Skeletal muscle tissue (tissue), 1 donor: ENCODE data around the gene CSF2RB. TPM values are rescaled to one million over a fixed set of nuclear protein-coding genes. Genes with fewer than 3 reads are reported as not detected.

Source experiments
- total RNA-seq: library from RNA; depleted of rRNA; stranded (reverse); fragments of >200 nt; gene quantifications from one replicate; pipeline ENCODE4 v1.2.3, GENCODE V29; 2014

The CSF2RB gene
- total RNA-seq, 1 donor from 2014 or later = 2.6 TPM

Other genes starting within 250 kb of the CSF2RB start
- not detected for gene CACNG2, start 209.9 kb upstream of the CSF2RB start, total RNA-seq
- 19.3 TPM for gene IFT27, start 137.5 kb upstream of the CSF2RB start, total RNA-seq
- 2.1 TPM for gene PVALB, start 96.6 kb upstream of the CSF2RB start, total RNA-seq
- gene NCF4, start 52.6 kb upstream of the CSF2RB start, total RNA-seq = 6.8 TPM
- gene TST, start 105.8 kb downstream of the CSF2RB start, total RNA-seq = 20.9 TPM
- gene MPST, start 106.1 kb downstream of the CSF2RB start, total RNA-seq = 48.5 TPM
- 11.0 TPM for gene KCTD17, start 138.1 kb downstream of the CSF2RB start, total RNA-seq
- gene TMPRSS6, start 196.1 kb downstream of the CSF2RB start, total RNA-seq = not detected
- gene IL2RB, start 236.3 kb downstream of the CSF2RB start, total RNA-seq = 1.6 TPM